Hypothalamus (tissue), 51 donors: ENCODE results near the gene ERC2.
"Not testable (repeated sequence)": the region's sequence is repeated elsewhere in the genome, so short reads cannot be mapped to it uniquely, and the experiment has no call there.

Source experiments
- DNase-seq, 51 donors: peaks; one replicate each; lab custom pipeline; 2025; lab: John Stamatoyannopoulos, UW

The ERC2 gene

DNA sequence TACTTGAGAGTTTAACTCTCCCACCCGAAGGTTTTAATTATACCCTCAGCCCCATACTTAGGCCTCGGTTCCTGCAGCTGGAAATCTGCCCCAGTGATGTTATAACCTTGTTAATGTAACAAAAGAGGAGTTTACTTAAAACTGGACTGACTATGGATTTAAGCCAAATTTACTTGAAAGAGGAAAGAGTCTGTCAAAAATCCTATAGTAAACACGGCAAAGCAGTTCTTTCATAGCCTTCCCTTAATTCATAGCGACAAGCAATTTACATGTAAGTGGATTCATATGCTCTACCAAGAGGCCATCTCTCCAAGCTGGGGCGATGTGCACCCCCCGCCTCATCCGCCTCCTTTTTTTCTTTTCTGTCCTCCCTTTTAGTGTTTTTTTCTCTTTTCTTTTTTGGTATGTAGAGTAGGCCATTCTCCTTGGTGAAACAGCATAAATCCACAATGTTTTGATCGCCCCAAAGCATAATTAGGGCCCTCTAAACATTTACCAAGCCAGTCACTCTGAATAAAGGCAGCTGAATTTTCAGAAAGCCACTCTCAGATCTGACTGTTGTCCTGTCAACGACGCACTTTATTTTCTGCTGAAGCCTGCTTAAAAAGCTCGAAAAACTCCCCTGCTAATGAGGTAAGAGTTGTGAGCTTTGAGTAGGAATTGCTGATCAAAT lies 608.1 kb downstream of the ERC2 start:
- DNase-seq = peak in 2 of 51 donors; percentile 7 to 46

- no peak for DNase-seq
Measured at GRCh38 chr3:55859305-55859704, 609.0 kb downstream of the ERC2 start.

DNA sequence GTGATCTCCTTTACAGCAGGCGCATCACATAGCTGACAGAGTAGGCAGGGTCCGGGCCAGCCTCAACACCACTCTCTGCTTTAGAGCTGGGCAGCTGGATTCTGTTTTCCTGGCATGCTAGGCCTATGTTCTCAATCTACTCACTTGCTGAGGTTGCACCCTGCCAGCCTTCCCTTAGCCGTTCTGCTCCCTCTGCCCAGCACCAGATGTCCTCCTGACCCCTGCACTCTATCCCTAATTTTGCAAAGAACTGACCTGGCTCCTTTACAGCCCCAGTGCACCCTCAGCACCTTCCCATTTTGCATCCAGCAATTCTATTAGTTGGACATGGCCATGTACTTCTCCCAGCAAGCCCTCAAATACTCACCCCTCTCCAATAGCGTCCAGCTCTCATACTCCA lies 609.5 kb downstream of the ERC2 start:
- DNase-seq = no peak

DNA sequence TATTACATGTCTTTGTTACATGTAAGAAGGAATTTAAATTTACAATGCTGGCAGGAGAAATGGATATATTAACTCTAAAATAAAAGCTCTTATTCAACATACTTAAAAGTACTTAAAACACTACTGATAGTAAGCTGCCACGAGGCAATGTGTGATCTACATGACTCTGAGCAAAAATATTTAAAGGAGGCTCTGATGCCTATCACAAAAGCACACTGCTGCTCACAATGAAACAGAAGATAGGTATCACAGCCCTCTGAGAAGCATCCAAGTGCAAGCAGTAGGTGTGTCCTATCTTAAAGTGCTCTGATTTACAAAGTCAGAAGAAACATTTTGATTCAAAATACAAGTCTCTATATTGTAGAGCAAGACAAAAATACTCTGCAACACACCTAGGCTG lies 610.0 kb downstream of the ERC2 start:
- no peak for DNase-seq

DNA sequence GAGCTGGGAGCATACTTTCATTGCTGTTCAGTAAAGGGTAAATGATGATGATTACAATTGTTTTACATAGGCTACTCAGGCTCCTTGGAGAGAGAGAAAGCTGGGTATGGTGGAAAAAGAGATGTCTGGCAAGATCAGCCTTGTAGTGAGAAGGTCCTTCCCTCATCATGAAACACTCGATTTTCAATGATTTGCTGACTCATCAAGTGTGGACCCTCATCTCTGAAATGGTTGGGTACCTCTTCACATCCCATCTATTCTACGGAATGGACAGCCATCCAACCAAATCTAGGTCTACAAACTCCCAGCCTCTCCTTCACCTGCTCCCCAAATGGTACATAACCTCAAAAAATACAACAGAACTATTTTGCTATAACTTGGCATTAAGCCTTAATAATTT lies 610.6 kb downstream of the ERC2 start:
- DNase-seq = no peak

DNA sequence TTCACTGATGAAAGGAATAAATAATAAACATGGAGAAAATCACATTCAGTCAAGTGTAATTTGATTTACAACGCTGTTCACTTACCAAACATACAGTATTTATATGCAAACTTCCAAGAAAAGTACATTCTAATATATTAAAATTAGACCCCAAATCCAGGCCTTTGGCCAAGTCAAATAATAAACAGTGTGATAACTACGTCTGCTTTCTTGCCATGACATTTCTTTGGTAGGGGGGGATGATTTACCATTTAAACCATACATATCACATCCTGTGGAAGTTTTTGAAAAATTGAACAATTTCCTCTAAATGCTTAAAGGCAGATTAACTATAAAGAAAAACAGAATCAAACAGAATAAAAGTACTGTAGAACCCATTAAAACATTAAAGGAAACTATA lies 613.0 kb downstream of the ERC2 start:
- DNase-seq = no peak

GRCh38 chr3:55854494-55854893 lies 613.8 kb downstream of the ERC2 start:
- no peak for DNase-seq

- DNase-seq = no peak
Measured at GRCh38 chr3:55852326-55852725, 615.9 kb downstream of the ERC2 start.

GRCh38 chr3:55842204-55842603 lies 626.1 kb downstream of the ERC2 start:
- DNase-seq = no peak

DNA sequence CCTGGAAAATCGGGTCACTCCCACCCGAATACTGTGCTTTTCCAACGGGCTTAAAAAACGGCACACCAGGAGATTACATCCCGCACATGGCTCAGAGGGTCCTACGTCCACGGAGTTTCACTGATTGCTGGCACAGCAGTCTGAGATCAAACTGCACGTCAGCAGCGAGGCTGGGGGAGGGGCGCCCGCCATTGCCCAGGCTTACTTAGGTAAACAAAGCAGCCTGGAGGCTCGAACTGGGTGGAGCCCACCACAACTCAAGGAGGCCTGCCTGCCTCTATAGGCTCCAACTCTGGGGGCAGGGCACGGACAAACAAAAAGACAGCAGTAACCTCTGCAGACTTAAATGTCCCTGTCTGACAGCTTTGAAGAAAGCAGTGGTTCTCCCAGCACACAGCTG lies 636.4 kb downstream of the ERC2 start:
- DNase-seq = not testable (repeated sequence)

DNA sequence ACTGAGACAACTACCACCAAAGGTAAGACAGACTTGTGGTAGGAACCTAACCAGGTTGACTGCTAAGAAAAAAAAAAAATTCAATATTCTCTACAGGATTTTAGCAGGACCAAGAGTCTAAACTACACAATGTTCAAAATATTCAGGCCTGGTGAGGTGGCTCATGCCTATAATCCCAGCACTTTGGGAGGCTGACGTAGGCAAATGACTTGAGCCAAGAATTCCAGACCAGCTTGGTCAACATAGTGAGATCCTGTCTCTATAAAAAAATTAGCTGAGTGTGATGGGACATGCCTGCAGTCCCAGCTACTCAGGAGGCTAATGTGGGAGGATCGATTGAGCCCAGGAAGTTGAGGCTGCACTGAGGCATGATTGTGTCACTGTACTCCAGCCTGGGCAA lies 639.6 kb downstream of the ERC2 start:
- DNase-seq = no peak

DNA sequence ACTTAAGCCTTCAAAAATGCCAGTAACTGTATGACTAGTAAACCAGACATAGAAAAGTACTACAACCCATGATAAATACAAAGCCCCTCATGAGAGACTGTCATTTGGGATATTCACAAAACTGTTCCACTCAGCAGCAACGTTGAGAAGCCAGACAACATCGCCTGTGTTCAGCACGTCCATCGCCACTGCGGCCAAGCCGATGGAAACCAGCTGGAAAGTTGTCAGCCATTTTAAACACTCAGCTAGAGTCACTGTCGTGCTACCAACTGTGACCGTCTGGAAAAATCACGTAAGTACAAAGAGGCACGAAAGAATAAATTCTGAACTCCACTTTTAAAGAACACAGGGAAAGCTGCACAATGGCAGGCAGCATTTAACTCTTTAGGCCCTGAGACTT lies 640.5 kb downstream of the ERC2 start:
- DNase-seq = no peak

GRCh38 chr3:55826731-55827496 lies 641.4 kb downstream of the ERC2 start:
- no peak for DNase-seq

DNA sequence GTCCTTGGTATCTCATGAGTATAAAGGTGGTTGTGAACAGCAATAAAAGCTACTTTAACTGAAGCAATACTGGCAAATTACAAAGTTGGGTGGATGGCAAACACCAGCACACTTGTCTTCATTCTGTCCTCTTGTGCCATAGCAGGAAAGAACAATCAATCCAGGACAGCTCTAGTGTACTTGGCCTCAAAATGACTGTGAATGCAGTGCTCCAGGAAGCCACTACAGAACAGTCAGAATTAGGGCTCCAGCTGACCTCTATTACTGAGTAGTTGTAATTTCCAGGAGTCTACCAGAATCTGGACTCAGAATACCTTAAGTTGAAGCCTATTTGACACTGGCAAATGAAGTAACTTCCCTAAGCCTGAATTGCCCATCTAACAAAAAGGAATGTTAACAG lies 642.2 kb downstream of the ERC2 start:
- no peak for DNase-seq

DNA sequence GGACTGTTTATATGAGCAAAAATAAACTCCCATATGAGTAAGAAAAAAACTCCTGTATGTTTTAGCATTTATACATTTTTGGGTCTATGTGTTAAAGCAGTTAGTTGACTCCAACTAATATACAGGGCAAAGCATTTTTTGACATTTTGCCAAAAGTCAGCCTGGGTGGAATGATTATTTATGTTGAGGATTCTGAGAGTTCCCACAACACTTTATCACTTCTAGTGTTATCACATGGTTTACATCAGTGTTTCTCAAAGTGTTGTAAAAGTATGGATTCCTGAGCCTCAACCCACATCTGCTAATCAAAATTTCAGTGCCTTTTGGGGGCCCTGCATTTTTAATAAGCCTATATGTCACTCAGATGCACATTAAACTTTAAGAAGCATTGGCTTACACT lies 643.9 kb downstream of the ERC2 start:
- DNase-seq = no peak

DNA sequence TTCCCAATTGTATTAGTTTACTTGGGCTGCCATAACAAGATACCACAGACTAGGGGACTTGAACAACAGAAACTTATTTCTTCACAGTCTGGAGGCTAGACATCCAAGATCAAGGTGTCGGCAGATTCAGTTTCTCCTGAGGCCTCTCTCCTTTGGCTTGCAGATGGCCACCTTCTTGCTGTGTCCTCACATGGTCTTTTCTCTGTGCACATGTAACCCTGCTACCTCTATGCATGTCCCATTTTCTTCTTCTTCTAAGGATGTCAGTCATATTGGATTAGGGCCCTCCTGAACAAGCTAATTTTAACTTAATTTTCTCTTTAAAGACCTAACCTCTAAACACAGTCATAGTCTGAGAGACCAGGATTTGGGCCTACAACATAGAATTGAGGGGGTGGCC lies 644.4 kb downstream of the ERC2 start:
- DNase-seq = no peak

GRCh38 chr3:55823001-55823400 lies 645.3 kb downstream of the ERC2 start:
- DNase-seq = no peak

GRCh38 chr3:55819005-55819404 lies 649.3 kb downstream of the ERC2 start:
- no peak for DNase-seq

- DNase-seq = peak in 18 of 51 donors; percentile 0 to 48 (median 21)
Measured at GRCh38 chr3:55818485-55818884, 649.8 kb downstream of the ERC2 start.

GRCh38 chr3:55816794-55817576 lies 651.3 kb downstream of the ERC2 start:
- no peak for DNase-seq

DNA sequence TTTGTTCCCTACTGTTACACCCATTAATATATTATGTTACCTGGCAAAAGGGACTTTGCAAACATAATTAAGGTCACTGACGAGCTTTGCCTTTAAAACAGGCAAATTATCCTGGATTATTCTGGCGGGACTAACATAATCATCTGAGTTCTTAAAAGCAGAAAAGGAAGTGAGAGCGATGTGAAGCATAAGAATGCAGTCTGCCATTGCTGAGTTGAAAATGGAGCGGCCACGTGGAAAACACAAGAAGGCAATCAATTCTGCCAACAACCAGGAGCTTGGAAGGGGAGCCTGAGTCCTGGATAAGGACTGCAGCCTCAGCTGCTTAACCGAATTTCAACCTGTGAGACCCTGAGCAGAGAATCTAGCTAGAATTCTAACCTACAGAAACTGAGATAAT lies 653.0 kb downstream of the ERC2 start:
- no peak for DNase-seq
